GM12864 (cell line): ENCODE results near the gene MT1E.
"Not testable (repeated sequence)": the region's sequence is repeated elsewhere in the genome, so short reads cannot be mapped to it uniquely, and the experiment has no call there.

ENCODE experiments used
- DNase-seq: peaks from one replicate; pipeline ENCODE4 v3.0.0-alpha.2; 2011; ENCODE audit warnings: low read depth
- H3K4me3 ChIP-seq: 2 replicates; pipeline ENCODE4 v1.5.1; 2011; ENCODE audit warnings: mild to moderate bottlenecking, low read depth, low read length, control low read depth
- TF ChIP-seq, protein P1 (sequence below): IDR thresholded peaks from 2 replicates; pipeline ENCODE4 v1.5.1; 2011; ENCODE audit warnings: low read depth, mild to moderate bottlenecking, moderate library complexity, low read length, control low read depth, inconsistent platforms; ENCODE audit errors: missing control alignments

MT1E gene

DNA sequence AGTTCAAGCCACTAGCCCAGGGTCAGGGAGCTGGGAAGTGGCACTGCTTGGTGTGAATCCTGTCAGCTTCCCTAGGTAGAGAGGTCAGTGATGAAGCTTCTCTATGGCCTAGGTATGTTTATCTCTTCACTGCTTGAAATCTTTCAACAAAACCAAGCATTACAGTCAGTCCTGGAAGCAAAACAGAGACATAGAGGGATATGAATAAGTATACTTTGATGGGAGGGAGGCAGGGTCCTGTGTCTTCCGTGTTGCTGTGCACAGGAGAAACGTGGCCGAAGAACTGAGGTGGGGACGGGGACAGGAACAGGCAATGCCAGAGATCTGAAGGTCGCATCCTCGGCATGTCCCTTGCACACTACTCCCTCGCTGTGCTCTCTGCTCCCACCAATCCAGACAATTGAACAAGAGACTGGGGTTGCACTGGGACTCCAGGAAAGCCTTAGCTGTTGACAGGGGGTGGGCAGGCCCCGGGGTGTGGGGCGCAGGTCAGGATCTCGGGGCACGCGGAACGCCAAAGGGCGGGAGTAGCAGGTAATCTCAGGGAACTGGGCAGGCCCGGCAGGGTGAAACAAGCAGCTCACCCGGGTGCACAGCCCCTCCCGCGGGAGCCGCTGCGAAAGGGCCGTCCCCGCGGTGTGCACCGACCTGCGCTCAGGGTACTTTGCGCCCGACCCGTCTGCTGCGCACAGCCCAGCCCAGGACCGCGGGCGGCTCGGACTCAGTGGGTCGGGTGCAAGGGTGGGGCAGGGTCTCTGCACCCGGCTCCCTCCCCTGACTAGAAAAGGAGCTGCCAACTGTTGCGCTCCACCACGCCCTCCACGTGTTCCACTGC is 43.6 kb downstream of the MT1E start, which contains the start of gene MT1H:
Gene MT1H, plus strand, starts transcription at position 810 of the 835 bp plus-strand sequence. CDS start 71 bp downstream, outside the sequence.
- DNase-seq: no peak
- no peak within 1 kb of the TSS for H3K4me3 ChIP-seq

DNA sequence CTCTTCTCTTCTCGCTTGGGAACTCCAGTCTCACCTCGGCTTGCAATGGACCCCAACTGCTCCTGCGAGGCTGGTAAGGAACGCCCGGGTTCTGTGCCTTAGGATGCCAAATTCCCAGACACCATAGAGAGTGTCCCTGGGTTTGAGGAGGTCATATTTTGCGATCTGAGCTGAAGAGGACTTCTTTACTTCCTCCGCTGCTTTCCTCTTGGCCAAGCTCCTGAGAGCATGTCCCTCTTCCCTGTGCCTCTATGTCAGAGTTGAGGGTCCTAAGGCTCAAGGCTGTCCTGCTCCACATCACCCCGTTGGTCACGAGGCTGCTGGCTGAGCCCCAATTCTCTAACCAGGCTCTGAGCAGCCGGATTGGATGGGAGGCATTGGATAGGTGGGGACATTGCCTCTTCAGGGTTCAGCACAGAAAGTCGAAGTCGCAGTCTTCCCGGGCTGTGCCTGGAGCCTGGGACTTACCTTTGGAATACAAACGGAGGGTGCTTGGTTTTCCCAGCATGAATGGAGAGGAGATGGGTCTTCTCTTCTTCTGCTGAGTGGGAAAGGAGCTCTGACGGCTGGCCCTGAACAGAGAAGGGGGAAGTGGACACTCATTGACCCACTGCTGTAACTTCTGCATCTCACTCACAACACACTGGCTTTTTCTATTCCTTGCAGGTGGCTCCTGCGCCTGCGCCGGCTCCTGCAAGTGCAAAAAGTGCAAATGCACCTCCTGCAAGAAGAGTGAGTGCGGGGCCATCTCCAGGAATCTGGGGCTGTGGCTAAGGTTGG is 44.4 kb downstream of the MT1E start:
- TF ChIP-seq, protein P1, sequence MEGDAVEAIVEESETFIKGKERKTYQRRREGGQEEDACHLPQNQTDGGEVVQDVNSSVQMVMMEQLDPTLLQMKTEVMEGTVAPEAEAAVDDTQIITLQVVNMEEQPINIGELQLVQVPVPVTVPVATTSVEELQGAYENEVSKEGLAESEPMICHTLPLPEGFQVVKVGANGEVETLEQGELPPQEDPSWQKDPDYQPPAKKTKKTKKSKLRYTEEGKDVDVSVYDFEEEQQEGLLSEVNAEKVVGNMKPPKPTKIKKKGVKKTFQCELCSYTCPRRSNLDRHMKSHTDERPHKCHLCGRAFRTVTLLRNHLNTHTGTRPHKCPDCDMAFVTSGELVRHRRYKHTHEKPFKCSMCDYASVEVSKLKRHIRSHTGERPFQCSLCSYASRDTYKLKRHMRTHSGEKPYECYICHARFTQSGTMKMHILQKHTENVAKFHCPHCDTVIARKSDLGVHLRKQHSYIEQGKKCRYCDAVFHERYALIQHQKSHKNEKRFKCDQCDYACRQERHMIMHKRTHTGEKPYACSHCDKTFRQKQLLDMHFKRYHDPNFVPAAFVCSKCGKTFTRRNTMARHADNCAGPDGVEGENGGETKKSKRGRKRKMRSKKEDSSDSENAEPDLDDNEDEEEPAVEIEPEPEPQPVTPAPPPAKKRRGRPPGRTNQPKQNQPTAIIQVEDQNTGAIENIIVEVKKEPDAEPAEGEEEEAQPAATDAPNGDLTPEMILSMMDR: no peak
- no peak overlapping the region for H3K4me3 ChIP-seq
- DNase-seq: no peak

More for the DNA sequence above, 43.6 kb downstream of the MT1E start, which contains the start of gene MT1H:
- TF ChIP-seq, protein P1: no peak

GRCh38 chr16:56670620-56670934 is 45.0 kb downstream of the MT1E start:
- TF ChIP-seq, protein P1: no peak
- H3K4me3 ChIP-seq: no peak overlapping the region
- DNase-seq: no peak

DNA sequence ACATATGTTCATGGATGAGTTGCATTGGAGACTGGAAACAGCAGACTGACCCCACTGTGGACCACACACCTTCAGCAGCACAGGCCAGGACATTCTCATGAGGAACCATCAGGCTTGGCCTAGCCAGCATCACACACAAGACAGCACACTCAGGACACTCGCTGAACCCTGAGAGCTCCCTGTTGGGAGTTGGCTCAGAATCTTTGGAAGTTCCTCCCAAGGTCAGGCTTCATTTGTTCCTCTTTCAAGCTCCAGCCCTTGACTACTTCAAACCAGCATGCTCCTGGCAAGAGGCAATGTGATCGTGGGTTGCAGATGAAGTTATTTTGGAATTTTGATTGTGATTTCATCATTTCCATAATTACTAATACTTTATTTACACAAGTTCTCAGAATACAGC is 46.1 kb downstream of the MT1E start:
- not testable (repeated sequence) for H3K4me3 ChIP-seq

GRCh38 chr16:56672171-56672570 is 46.6 kb downstream of the MT1E start:
- not testable (repeated sequence) for DNase-seq

More for the DNA sequence above, 46.1 kb downstream of the MT1E start:
- DNase-seq: not testable (repeated sequence)

GRCh38 chr16:56672761-56673536 is 47.4 kb downstream of the MT1E start:
- H3K4me3 ChIP-seq: no peak overlapping the region
- TF ChIP-seq, protein P1: no peak
- no peak for DNase-seq

More at GRCh38 chr16:56672171-56672570, 46.6 kb downstream of the MT1E start:
- H3K4me3 ChIP-seq: not testable (repeated sequence)

- TF ChIP-seq, protein P1: peak; percentile 55
- DNase-seq: no peak
- H3K4me3 ChIP-seq: no peak overlapping the region
Measured at GRCh38 chr16:56673921-56674320, 48.3 kb downstream of the MT1E start.

DNA sequence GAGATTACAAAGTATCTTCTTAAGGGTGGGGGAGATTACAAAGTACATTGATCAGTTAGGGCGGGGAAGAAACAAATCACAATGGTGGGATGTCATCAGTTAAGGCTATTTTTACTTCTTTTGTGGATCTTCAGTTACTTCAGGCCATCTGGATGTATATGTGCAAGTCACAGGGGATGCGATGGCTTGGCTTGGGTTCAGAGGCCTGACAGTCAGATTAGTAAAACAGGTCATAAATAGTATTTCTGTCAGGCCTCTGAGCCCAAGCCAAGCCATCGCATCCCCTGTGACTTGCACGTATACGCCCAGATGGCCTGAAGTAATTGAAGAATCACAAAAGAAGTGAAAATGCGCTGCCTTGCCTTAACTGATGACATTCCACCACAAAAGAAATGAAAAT is 49.0 kb downstream of the MT1E start:
- not testable (repeated sequence) for DNase-seq, H3K4me3 ChIP-seq
